Pulmonary artery endothelial cell (primary cell): ENCODE measurements around the gene WDR7. TPM values are rescaled to one million over a fixed set of nuclear protein-coding genes. Genes with fewer than 3 reads are reported as not detected.

Source experiments
- DNase-seq: peaks from one replicate; pipeline ENCODE4 v3.0.0-alpha.2; 2011; ENCODE audit warnings: low read depth, low spot score
- total RNA-seq: library from RNA; depleted of rRNA; stranded (reverse); fragments of >200 nt; gene quantifications from 2 replicates; pipeline ENCODE4 v1.2.3, GENCODE V29; 2014

WDR7 gene
- total RNA-seq, 1 donor from 2014 or later = 14.2 TPM

DNA sequence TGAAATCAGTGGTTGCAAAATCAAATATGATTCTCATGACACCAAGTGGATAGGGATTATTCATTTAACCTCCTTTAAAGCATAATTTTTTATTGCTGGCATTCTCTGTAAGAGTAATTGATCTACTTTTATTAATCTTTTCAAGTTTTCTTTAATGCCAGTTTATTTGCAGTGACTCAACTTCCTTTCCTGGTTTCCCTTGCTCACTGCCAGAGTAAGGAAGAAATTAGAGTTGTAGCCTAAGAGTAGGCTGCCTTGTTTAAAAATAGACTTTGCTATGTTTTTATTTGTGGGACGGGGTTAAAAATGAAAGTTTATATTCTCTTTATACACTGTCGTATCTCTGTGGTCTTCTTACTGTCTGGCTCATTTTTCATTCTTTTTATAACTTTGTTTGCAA lies 148.6 kb downstream of the WDR7 start:
- DNase-seq = no peak

DNA sequence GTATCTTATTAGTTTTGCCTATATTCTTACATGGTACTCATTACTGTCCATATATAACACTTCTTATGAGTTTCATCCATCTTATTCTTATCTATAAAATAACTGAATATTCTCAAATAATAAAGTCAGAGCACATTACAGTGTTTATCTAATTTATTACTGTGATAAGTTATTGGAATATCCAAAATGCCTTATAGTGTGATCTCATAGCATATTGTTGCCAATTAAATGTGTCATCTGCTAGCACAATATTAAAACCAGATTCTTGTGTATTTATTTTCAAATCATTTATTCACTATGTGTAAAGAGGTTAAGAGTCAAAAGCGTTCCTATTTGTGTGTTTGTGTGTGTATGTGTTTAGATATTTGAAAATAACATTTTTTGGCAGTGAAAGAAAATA lies 151.9 kb downstream of the WDR7 start:
- DNase-seq = no peak

DNA sequence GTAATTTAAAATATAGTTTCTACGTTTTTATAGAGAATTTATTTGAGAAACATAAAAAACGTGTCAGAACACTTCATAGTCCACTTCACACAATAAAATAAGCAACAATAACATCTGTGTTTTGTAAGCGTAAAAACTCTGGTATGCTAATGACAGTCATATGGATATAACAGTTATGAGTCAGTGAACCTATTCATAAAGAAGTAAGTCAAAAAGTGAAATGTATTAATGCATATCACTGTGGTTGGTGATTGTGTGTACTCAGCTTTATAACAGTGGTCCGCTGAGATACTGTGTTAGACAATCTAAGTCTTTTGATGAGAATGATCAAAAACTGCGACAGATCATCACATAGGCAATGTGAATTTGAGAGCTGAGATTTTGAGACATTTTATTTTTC lies 153.2 kb downstream of the WDR7 start:
- no peak for DNase-seq

DNA sequence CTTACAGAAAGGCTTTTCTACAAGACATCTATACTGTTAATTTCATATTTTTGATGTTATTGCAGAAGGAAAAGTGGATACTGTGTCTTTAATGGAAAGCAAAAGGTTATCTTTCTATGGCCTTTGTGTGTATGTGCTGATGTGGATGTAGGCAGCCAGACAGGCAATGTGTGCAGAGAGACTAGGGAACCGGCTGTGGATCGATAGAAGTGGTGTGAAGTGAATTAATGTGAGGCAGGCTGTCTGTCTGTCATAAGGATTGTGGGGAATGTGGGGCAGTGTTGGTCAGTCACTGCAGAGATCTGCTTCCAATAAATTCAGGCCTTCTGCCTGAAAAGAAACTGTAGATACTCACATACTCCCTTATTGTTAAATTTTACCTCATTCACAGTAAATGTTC lies 156.7 kb downstream of the WDR7 start:
- no peak for DNase-seq

DNA sequence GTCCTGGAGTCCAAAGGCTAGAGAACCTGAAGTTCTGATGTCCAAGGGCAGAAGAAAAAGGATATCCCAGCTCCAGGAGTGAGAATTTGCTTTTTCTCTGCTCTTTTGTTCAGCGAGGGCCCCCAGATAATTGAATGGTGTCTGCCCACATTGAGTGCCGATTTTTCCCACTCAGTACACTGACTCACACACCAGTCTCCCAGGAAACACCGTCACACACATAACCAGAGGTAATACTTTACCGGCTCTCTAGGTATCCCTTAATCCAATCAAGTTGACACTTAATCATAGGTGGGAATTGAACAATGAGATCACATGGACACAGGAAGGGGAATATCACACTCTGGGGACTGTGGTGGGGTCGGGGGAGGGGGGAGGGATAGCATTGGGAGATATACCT lies 161.5 kb downstream of the WDR7 start:
- no peak for DNase-seq

DNA sequence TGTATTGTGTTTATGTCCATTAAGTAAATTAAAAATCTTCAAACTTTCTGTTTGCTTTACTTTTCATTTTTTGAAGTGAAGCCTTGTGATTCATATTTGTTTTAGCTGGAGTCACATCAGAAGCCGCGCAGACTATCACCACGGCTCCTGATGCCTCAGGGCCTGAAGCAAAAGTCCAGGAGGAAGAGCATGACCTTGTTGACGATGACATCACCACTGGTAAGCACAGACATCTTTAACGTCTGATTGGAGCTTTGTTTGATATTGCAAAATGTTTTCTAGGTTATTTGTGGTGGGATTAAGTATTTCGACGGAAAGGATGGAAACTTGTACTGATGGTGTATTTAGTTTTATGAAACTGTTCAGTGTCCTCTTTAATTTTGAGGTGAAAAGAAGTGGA lies 164.8 kb downstream of the WDR7 start:
- DNase-seq = no peak

DNA sequence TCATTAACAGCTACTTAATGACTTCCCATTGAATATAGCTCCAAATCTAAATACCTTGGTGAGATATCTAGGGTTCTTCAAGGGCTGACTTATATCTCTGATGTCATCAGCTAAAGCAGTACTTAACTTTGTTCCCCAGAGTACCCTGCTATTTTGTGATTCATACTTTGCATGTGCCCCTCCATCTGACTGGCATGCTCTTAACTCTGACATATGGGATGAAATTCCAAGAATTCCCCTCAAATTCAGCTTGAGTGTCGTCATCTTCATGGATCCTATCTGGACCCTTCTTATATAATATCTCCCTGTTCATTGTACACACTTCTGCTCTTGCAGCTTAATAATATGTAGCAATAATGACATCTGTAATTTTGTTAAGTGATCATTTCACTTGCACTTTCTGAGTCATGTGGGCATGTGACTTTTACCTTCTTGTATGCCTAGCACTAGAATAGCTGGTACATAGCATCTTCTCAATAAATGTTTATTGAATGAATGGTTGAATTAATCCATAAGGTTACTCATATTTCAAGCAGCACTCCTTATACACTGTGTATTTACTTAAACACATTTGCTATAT lies 172.9 kb downstream of the WDR7 start:
- DNase-seq = no peak

DNA sequence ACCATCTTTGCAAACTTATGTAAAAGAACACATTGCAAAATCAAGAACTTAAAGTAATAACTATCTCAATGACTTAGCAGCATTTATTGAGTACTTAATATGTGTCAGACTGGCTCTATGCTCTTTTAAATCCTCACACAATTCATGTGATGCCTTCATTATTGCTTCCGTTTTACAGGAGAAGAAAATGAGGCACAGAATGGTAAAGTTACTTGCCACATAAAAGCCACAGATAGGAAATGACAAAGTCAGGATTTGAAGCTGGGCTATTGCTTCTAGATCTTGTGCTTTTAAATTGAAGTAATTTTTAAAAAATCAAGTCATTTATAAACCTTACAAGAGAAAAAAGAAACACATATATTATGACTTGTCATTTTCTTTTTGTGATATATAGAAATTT lies 174.2 kb downstream of the WDR7 start:
- DNase-seq = no peak

DNA sequence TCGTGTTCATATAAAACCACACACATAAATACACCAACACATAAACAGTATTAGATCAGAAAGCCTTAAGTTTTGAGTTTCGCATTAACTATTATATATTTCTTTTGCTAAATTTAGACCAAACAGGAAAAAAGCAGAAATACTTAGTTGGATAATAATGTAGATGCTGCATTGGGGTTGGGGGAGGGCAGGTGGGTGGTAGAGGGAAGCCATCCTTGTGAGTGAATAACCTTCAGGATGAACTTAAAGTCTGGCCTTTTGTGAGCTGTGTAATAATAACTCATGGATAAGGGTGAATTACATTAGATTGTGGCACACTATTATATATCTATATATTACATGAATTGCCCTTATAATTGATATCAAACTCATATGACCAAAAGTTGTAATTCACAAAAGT lies 174.7 kb downstream of the WDR7 start:
- no peak for DNase-seq

DNA sequence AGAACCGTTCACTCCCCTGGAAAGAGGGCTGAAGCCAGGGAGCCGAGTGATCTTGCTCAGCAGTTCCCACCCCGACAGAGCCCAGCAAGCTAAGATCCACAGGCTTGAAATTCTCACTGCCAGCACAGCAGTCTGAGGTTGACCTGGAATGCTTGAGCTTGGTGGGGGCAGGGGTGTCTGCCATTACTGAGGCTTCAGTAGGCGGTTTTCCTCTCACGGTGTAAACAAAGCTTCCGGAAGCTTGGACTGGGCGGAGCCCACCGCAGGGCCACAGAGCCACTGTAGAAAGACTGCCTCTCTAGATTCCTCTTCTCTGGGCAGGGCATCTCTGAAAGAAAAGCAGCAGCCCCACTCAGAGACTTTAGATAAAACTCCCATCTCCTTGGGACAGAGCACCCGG lies 180.8 kb downstream of the WDR7 start:
- no peak for DNase-seq

DNA sequence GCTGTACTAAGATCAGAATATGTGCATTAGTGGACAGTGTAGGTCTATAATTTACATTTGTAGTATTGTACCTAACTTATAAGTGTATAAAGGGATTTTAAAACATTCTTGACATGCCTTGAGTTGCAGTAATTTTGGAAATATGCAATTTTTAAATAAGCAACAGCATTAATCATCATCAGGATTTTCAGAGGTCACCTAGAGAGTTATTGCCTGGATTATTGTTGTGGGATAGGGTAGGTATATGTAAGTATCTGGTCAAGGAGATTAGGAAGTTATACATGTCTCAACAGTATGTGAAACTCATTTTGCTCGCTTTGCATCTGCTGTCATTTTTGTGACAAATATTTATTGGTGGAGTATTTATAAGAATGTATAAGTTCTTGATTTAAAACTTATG lies 184.2 kb downstream of the WDR7 start:
- DNase-seq = no peak

DNA sequence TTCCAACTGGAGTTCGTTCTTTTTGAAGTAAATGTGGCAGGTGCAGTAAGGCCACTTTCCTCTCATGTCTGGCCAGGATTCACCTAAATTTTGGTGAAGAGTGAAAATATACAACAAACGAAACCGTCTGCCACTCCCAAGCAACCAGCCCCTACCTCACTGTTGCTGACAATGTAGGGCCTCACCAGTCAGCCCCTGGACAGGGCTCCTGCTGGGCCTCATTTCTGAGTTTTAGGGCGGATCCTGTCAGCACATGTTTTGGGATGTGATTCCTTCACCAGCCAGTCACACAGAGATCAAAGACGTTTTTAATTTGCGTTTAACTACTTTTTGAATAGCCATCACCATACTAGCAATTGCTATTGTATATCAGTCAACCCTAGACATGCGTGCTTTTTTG lies 185.0 kb downstream of the WDR7 start:
- DNase-seq = no peak

DNA sequence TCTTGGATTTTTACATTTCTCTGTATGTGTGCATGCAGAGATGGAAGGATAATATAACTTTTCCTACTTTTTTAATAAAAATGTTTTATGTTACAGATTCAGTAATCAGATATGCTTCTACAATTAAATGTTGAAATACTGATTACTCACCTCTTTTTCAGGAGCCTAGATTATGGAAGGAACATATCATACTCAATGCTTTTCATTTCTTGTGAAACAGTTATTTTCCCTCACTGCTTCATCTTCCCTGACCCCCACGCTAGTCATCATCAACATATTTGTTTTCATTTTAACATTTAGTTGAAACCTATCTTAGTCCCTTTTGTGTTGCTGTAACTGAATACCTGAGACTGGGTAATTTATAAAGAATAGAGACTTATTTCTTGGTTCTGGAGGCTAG lies 190.7 kb downstream of the WDR7 start:
- no peak for DNase-seq

DNA sequence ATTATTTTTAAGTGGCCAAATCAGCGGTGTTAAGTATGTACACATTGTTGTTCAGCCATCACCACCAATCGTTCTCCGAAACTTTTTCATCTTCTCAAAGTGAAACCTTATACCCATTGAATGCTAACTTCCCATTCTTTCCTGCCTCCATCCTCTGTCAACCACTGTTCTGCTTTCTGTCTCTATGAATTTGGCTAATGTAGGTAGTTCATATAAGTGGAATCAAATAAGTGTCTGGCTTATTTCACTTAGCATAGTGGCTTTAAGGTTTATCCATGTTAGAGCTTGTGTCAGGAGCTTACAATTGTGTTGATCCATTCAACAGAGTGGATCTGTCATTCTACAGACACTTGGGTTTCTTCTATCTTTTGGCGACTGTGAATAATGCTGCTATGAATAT lies 192.1 kb downstream of the WDR7 start:
- DNase-seq = no peak

DNA sequence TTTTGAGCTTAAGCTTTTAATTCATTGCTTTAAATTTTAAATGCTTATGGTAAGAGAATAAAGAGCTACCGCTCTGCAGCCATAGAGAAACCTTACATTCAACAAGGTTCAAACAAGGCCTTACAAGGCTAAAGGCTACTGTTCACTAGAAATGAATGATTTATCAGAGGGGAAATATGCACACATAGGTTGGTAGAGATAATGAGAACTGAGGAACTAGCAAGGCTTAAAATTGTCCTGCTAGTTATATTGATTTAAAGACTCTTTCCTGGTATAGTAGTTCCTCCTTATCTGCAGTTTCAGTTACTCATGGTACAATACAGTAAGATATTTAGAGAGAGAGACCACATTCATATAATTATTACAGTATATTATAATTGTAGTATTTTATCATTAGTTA lies 193.4 kb downstream of the WDR7 start:
- no peak for DNase-seq

DNA sequence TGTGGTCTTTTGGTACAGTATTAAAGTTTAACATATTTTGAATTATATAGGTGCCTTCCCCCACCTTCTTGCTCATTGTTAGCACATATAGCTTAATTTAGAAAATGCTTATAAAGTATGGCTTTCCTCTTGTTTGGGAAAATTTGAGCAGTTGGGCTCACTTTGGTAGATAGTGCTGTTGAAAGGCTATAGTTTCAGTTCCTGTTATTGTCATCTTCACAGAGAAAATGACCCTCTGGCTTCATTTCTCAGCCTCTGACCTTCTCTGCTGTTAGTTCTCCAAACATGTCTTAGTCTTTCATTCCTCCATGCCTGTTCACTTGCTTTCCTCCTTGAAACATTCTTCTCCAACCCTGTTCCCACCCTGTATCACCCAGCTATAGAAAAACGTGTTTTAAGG lies 200.6 kb downstream of the WDR7 start:
- no peak for DNase-seq

DNA sequence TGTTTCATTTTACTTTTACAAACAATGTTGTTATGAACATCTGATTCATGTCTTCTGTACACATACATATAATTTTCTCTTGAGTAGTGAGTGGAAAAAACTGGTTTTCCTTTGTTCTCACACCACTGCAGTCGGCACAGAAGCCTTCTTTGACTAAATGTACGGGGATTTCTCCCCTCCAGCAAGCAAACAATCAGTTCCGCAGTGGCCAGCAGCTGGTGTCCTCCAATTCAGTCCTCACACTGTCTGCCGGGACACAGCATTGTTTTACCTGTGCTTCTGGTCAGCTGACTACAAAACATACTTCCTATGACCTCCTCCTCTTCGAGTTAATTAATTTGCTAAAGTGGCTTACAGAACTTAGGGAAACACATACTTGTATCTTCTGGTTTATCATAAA lies 202.8 kb downstream of the WDR7 start:
- no peak for DNase-seq

DNA sequence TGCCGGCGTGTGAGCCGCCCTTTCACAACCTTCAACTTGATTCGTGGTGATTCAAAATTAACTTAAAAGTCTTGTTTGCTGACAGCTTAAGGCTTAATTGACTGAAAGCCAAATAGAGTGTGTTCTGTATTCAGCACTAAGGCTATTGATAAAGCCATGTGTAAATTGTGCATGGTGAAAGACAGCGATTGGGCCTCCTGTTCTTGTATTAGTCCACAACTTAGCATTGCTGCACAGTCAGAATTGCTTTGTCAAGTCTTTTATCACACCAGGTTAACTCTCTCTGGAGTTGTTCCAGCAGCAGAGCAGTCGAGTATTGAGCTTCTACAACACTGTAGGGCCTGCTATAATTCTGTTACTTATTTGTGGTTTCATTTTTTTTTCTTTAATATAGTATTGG lies 210.1 kb downstream of the WDR7 start:
- DNase-seq = no peak

DNA sequence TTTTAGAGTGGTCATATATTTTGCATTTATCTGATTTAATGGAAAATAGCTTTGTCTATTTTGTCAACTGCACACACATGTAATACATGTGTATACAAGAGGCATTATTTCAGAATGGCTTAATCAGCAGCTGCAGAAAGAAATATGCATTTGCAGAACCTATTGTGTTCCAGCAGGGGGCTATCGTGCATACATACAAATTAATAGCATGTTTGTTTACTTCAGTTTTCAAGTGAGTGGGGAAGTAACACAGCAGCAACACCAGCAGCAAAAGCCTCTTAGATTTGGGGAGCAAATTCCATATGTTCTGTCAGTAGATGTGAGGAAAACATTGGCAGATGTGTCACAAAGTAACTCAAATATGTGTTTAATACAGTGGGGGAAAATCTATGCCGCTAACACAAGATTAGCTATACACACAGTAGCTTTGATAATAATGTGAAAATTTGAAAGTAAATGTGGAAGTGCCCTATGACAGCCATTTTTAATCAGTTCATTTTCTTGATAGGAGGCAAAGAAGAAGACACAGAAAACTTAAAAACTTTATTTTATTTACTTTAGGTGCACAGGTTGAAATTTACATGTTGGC lies 218.1 kb downstream of the WDR7 start:
- peak; percentile 39 for DNase-seq

DNA sequence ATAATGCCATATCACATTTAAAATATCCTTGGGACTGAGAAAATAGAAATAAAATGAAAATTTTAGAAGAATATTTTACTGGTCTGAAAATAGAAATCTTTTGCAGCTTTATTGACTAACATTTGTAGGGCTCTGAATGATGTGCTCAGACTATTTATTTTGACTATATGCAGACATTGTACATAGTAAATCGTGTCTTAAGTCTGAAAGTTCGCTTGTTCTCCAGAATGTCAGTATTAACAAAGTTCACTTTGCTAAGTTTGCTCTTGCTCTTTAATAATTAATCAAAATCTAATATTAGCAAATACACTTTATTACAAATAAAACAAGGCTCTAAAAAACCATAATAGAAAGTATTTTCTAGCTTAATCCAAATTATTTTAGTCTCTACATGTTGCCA lies 219.8 kb downstream of the WDR7 start:
- no peak for DNase-seq

DNA sequence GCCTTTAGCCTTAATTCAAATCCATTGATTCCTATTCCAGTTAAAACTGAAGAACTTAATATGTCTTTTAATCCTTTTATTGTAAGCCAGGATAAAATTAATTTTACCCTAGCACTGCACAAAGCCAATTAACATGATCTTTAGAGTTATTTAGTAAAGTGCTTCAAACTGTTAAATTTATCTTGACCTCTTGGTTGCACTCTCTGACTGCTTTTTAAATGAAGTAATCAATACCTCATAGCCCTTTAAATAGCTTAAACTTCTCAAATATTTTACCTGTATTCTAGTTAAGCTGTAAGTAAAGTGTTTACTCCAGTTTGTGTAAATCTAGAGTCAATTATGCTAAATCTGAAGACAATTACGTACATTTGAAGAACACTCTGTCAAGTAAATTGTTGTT lies 221.0 kb downstream of the WDR7 start:
- no peak for DNase-seq

DNA sequence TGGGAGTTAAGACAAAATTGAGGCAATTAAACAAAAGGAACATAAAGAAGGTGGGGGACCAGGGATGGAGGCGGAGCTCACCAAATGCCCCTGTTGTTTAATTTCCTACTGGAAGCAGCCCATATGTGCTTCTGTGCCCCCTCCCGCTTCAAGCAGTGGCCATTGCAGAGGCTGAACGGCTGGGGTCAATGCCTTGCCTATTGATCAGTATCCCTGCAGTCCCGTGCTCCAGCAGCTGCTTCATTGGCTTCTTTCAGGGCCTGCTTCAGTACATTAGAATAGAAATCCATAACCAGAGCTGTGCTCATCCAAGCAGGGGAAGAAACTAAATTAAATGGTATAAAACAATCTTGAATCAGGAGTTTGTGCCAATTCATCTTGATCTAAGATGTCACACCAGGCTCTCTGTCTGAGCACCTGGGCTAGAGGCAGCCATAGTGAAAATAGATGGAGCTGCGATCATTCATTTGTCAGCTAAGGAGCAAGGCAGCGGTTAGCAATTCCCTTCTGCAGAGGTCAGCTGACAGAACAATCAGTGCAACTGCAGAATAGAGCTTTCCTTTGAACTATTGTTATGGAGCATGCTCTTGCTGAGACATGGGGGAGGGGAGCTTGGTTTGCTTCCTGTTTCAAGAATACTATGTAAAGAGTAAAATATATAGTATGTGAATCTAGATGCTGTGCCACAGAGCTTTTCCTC lies 222.4 kb downstream of the WDR7 start:
- DNase-seq = peak; percentile 13

DNA sequence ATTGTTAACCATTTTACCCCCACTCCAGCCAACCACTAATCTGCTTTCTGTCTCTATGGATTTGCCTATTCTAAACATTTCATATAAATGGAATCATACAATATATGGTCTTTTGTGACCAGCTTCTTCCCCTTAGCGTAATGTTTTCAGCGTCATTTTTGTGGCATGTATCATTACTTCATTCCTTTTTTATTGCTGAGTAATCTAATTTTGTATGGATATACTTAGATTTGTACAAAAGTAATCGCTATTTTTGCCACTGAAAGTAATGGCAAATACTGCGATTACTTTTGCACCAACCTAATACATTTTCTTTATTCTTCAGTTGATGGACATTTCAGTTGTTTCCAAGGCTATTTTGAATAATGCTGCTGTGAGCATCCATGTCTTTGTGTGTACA lies 227.6 kb downstream of the WDR7 start:
- DNase-seq = no peak
